ENCODE data around the gene RGS14.

The RGS14 gene

DNA sequence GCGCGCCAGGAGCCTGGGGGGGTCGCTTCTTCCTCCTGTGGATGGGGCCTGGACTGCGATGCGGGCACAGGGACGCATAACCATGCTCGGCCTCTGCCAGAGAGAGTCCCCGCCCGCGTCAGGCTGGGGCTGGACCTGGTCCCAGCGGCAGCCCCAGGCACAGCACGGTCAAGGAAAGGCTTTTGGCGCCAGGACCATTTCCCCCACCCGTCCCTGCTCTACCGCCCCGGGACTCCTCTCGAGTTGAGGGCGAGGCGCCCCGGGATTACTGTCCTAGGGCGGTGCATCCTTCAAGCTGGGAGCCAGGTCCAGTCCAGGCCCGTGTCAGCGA is 46.4 kb upstream of the RGS14 start:
- Histone ChIP-seq H3K9me3 (ENCODE audit: severe bottlenecking) (no peaks in the 10 kb centered on the region), H3K36me3 (peaks cover 12% of the 10 kb centered on the region), H3K4me3 (ENCODE audit: low read depth, low read length) (peak overlapping the region; percentile 62), H3K27me3 (ENCODE audit: insufficient read depth, low read depth, severe bottlenecking) (no peaks in the 10 kb centered on the region), H3K27ac (peak overlapping the region; percentile 93)
- no peak for DNase-seq
- no peak for TF ChIP-seq CTCF (IDR thresholded peaks at IDR 0.05; ENCODE audit: low read depth, low read length)

DNA sequence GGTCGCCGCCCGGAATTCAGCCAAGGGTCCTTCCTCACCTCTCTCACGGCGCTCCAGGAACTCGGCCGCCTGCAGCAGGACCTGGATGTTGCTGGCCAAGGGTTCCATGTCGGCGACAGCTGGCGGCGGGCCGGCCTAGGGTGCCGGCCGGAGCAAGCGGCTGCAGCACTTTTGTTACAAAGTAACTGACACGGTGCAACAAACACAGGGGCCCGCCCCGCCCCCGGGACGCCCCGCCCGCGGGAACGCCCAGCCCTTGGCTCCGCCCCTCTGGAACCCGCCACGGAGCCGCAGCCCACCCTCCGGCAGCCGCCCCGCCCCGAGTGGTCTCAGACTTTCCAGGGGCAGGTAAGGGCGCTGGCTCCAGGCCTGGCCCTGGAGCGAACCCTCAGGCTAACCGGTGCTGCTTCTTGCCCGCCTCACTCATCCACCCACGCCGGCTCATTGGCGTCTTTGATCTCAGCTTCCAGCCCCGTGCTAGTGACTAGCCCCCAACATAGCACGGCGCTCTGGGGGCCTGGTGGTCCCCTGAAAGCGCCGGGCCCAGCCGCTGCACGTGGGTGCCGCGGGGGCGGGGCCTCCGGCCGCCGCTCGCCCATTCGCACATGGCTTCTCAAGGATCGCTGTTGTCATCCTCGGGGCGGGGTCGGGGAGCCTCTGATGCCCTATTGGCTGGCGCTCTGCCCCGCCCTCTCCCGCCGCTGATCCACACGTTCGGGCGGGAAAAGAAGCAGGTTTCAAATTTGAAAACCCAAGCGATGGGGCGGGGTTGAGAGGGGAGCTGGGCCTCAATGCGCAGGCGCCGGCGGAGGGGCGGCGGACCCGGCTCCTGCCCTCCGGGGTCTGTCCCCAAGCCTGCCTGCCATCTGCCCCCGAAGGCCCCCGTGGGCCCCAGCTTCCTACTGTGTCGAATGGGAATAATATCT is 45.7 kb upstream of the RGS14 start, which contains the start of gene MXD3:
TSS of gene MXD3 (minus strand) at position 176 of the 926 bp plus-strand sequence. CDS start at position 108, 68 bp downstream.
- Histone ChIP-seq H3K27me3 (ENCODE audit: insufficient read depth, low read depth, severe bottlenecking) (no peaks in the 10 kb centered on the region), H3K9me3 (ENCODE audit: severe bottlenecking) (no peaks in the 10 kb centered on the region), H3K36me3 (peaks cover 8% of the 10 kb centered on the region), H3K4me3 (ENCODE audit: low read depth, low read length) (peak within 1 kb of the TSS; percentile 62), H3K27ac (peak within 1 kb of the TSS; percentile 93)
- peak; percentile 95 for DNase-seq
- TF ChIP-seq CTCF (IDR thresholded peaks at IDR 0.05; ENCODE audit: low read depth, low read length), result no peak

DNA sequence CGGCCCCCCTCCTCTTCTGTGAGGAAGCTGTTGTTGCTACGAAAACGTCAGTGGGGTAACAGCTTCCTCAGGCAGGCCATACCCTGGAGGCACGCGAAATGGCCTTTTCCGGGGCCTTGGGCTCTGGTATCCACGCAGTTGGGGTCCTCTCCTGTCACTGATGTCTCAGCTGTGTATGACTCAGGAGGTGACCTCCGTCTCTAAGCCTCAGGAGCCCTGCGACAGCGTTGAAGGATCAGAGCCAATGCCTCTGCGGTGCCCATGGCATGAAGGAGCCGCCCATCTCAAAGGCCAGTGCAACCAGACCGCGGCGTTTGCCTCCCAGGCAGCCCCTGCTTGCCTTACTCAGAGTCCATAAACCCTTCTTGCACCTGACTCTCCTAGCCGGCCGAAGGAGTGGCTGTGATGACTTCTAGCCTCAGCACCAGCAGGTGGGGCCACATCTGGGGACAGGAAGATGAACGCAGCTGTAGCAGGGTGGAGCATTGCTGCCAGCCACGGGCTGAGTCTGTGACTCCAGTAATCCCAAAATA is 45.0 kb upstream of the RGS14 start:
- peak overlapping the region; percentile 35 for H3K4me3 ChIP-seq (ENCODE audit: low read depth, low read length)
- H3K36me3 ChIP-seq, result peaks cover 6% of the 10 kb centered on the region
- TF ChIP-seq CTCF (IDR thresholded peaks at IDR 0.05; ENCODE audit: low read depth, low read length), result no peak
- H3K27ac ChIP-seq, result peak overlapping the region; percentile 93
- H3K9me3 ChIP-seq (ENCODE audit: severe bottlenecking), result no peaks in the 10 kb centered on the region
- H3K27me3 ChIP-seq (ENCODE audit: insufficient read depth, low read depth, severe bottlenecking), result no peaks in the 10 kb centered on the region
- DNase-seq, result no peak

- Histone ChIP-seq H3K27me3 (ENCODE audit: insufficient read depth, low read depth, severe bottlenecking) (no peaks in the 10 kb centered on the region), H3K4me3 (ENCODE audit: low read depth, low read length) (no peak overlapping the region), H3K9me3 (ENCODE audit: severe bottlenecking) (no peaks in the 10 kb centered on the region), H3K36me3 (peaks cover 4% of the 10 kb centered on the region), H3K27ac (no peak overlapping the region)
- no peak for TF ChIP-seq CTCF (IDR thresholded peaks at IDR 0.05; ENCODE audit: low read depth, low read length)
- no peak for DNase-seq
These were observed 44.0 kb upstream of the RGS14 start for GRCh38 chr5:177313561-177314259.

DNA sequence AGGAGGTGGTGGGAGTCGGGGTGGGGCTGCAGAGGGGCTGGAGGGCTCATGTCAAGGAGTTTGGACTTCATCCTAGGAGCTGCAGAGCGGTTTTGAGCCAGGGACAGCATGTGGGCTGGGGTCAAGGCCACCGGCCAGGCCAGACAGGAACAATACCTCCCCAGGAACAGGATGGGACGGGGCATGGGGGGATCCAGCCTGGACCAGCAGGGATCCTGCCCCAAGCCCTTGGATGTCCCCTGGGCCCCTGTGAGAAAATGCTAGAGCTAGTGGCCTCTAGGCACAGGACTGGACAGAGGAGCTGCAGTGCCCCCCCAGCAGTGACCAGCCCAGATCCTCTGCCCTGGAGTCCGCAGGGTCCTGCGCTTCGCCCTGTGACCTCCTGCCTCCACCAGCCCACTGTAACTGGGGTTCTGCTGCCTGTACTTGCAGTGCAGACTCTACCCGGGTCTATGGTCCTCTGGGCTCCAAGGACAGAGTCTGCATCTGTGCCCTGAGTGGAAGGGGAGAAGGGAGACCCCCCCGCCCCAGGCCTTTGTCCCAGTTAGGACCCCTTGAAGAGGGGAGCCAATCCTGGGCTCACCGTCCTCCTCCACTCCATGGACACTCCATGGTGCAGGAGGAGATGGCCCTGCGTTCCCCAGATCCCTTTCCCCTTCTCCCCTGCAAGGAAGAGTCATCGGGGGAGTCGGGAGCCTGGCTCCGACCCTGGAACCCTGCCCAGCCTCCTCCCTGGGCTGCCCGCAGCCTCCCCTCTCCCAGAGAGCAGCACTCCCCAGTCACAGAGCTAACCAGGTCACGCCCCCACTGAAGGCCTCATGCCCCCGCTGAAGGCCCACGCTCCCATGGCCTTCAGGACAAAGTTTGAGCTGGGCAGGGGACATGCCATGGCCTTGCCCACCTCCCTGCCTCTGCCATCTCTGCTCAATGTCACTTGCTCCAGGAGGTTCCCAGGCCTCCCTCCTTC is 43.1 kb upstream of the RGS14 start:
- Histone ChIP-seq H3K36me3 (no peaks in the 10 kb centered on the region), H3K9me3 (ENCODE audit: severe bottlenecking) (no peaks in the 10 kb centered on the region), H3K27ac (no peak overlapping the region), H3K4me3 (ENCODE audit: low read depth, low read length) (no peak overlapping the region), H3K27me3 (ENCODE audit: insufficient read depth, low read depth, severe bottlenecking) (no peaks in the 10 kb centered on the region)
- no peak for DNase-seq
- TF ChIP-seq CTCF (IDR thresholded peaks at IDR 0.05; ENCODE audit: low read depth, low read length), result no peak
